SU-DHL-6 (cell line): Measurements from ENCODE around the gene MYL10.

Source experiments
- H2AFZ ChIP-seq: fragments of 200-600 bp; sonication (generic); 2 replicates; pipeline ENCODE4 v1.6.1; 2014; ENCODE audit warnings: low read depth, mild to moderate bottlenecking, moderate library complexity, mixed read lengths, antibody characterized with exemption, low read length; ENCODE audit not compliant: severe bottlenecking
- H3F3A ChIP-seq: fragments of 200-600 bp; shearing (Covaris generic); 2 replicates; pipeline ENCODE4 v1.6.0; 2016; ENCODE audit warnings: antibody characterized with exemption, mild to moderate bottlenecking; ENCODE audit not compliant: insufficient read depth
- H3K27ac ChIP-seq: fragments of 200-600 bp; sonication (generic); 2 replicates; pipeline ENCODE4 v1.5.1; 2016; ENCODE audit warnings: low read depth, mild to moderate bottlenecking, low read length, moderate library complexity, mixed read lengths
- H3K27me3 ChIP-seq: fragments of 200-600 bp; sonication (generic), shearing (Covaris generic); 2 replicates; pipeline ENCODE4 v1.6.0; 2014; ENCODE audit warnings: mild to moderate bottlenecking, low read length
- H3K36me3 ChIP-seq: fragments of 200-600 bp; sonication (generic); 2 replicates; pipeline ENCODE4 v1.6.1; 2014; ENCODE audit warnings: mild to moderate bottlenecking, low read length, mixed read lengths
- H3K4me2 ChIP-seq: fragments of 300-600, 200-600 bp; shearing (Covaris generic), sonication (generic); 2 replicates; pipeline ENCODE4 v1.6.0; 2014; ENCODE audit warnings: low read length, low read depth, mild to moderate bottlenecking; ENCODE audit not compliant: poor library complexity, severe bottlenecking
- H3K4me3 ChIP-seq: fragments of 200-600 bp; sonication (generic); 2 replicates; pipeline ENCODE4 v1.5.1; 2014; ENCODE audit warnings: antibody characterized with exemption, low read length, mild to moderate bottlenecking, mixed read lengths; ENCODE audit not compliant: insufficient read depth, poor library complexity, severe bottlenecking
- H3K79me2 ChIP-seq: fragments of 200-600 bp; sonication (generic); 2 replicates; pipeline ENCODE4 v1.6.1; 2014; ENCODE audit warnings: mild to moderate bottlenecking, low read length, moderate library complexity; ENCODE audit not compliant: insufficient read depth
- H3K9ac ChIP-seq: fragments of 200-600 bp; sonication (generic); 2 replicates; pipeline ENCODE4 v1.7.0; 2014; ENCODE audit warnings: mild to moderate bottlenecking, low read length
- H3K9me2 ChIP-seq: fragments of 200-600 bp; sonication (generic); replicated peaks from 2 replicates; pipeline ENCODE4 v1.6.1; 2014; ENCODE audit warnings: low read length; ENCODE audit not compliant: insufficient read depth
- H3K9me3 ChIP-seq: fragments of 200-600 bp; sonication (generic); 2 replicates; pipeline ENCODE4 v1.6.1; 2014; ENCODE audit warnings: low read length, mixed read lengths; ENCODE audit not compliant: insufficient read depth
- H4K20me1 ChIP-seq: fragments of 200-600 bp; sonication (generic); 2 replicates; pipeline ENCODE4 v1.6.1; 2014; ENCODE audit warnings: low read depth, mild to moderate bottlenecking, antibody characterized with exemption, low read length, moderate library complexity, mixed read lengths
- EZH2phosphoT487 ChIP-seq: fragments of 200-600 bp; sonication (generic), shearing (Covaris generic); conservative IDR thresholded peaks from 2 replicates; pipeline ENCODE4 v1.6.1; 2018; ENCODE audit warnings: mild to moderate bottlenecking, antibody characterized with exemption, low read length, moderate library complexity, mixed read lengths
- TF ChIP-seq, protein P1 (sequence below): fragments of 200-600 bp; sonication (generic); IDR thresholded peaks from one replicate; pipeline ENCODE4 v1.5.1; 2017; ENCODE audit warnings: antibody characterized with exemption, mild to moderate bottlenecking, low read length, moderate library complexity; ENCODE audit not compliant: insufficient read depth, poor library complexity, severe bottlenecking

MYL10 gene

GRCh38 chr7:101595246-101595645 lies 33.9 kb downstream of the MYL10 start:
- TF ChIP-seq EZH2phosphoT487: no peak
- TF ChIP-seq, protein P1, sequence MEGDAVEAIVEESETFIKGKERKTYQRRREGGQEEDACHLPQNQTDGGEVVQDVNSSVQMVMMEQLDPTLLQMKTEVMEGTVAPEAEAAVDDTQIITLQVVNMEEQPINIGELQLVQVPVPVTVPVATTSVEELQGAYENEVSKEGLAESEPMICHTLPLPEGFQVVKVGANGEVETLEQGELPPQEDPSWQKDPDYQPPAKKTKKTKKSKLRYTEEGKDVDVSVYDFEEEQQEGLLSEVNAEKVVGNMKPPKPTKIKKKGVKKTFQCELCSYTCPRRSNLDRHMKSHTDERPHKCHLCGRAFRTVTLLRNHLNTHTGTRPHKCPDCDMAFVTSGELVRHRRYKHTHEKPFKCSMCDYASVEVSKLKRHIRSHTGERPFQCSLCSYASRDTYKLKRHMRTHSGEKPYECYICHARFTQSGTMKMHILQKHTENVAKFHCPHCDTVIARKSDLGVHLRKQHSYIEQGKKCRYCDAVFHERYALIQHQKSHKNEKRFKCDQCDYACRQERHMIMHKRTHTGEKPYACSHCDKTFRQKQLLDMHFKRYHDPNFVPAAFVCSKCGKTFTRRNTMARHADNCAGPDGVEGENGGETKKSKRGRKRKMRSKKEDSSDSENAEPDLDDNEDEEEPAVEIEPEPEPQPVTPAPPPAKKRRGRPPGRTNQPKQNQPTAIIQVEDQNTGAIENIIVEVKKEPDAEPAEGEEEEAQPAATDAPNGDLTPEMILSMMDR: no peak
- H3K9me3 ChIP-seq: no peaks in the 10 kb centered on the region
- no peaks in the 10 kb centered on the region for H3K36me3 ChIP-seq
- H3K4me3 ChIP-seq: no peak overlapping the region
- no peak overlapping the region for H3K9ac ChIP-seq
- H4K20me1 ChIP-seq: no peaks in the 10 kb centered on the region
- H3K9me2 ChIP-seq: no peaks in the 10 kb centered on the region
- no peak overlapping the region for H3K4me2 ChIP-seq
- no peak overlapping the region for H2AFZ ChIP-seq
- no peaks in the 10 kb centered on the region for H3F3A ChIP-seq
- H3K27ac ChIP-seq: no peak overlapping the region
- H3K27me3 ChIP-seq: no peaks in the 10 kb centered on the region
- no peaks in the 10 kb centered on the region for H3K79me2 ChIP-seq

DNA sequence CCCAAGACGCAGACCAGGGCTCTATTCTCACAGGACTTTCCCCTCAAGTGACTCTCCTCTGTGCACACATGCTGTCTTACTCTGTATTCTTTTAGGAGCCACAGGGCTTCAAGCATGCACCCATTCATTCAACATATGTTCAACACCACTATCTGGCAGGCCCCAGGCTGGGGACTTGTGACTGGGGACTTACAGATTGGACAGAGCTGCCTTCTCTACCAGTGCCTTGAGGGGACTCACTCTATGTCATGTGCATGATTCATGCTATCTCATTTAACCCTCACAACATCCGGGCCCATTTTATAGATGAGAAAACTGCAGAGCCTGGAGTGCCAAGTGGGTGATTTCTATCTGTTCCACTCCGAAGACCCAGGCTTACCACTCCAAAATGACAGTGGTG lies 34.3 kb downstream of the MYL10 start:
- H4K20me1 ChIP-seq: no peaks in the 10 kb centered on the region

GRCh38 chr7:101593556-101593955 lies 35.5 kb downstream of the MYL10 start:
- Histone ChIP-seq H4K20me1 (no peaks in the 10 kb centered on the region), H3K36me3 (no peaks in the 10 kb centered on the region), H3K9me3 (no peaks in the 10 kb centered on the region), H3K9ac (no peak overlapping the region), H3K27me3 (no peaks in the 10 kb centered on the region), H3K4me3 (no peak overlapping the region), H3F3A (no peaks in the 10 kb centered on the region), H3K4me2 (no peak overlapping the region), H3K27ac (no peak overlapping the region), H3K9me2 (no peaks in the 10 kb centered on the region), H3K79me2 (no peaks in the 10 kb centered on the region), H2AFZ (no peak overlapping the region)
- TF ChIP-seq EZH2phosphoT487: no peak
- TF ChIP-seq, protein P1: no peak

More for the DNA sequence above, 34.3 kb downstream of the MYL10 start:
- Histone ChIP-seq H3F3A (no peaks in the 10 kb centered on the region), H3K4me2 (no peak overlapping the region), H3K79me2 (no peaks in the 10 kb centered on the region), H3K9me3 (no peaks in the 10 kb centered on the region), H3K9ac (no peak overlapping the region), H3K4me3 (no peak overlapping the region), H3K27ac (no peak overlapping the region), H3K9me2 (no peaks in the 10 kb centered on the region), H3K36me3 (no peaks in the 10 kb centered on the region), H2AFZ (no peak overlapping the region), H3K27me3 (no peaks in the 10 kb centered on the region)
- TF ChIP-seq, protein P1: no peak
- no peak for TF ChIP-seq EZH2phosphoT487
